Cardiac muscle cell (in vitro differentiated cells and primary cell): ENCODE measurements around the gene PIK3IP1. TPM values are rescaled to one million over a fixed set of nuclear protein-coding genes. Genes with fewer than 3 reads are reported as not detected.

Source experiments
- DNase-seq, 2 donors: peaks; one replicate each; pipeline versions ENCODE4 v3.0.0 to v3.0.0-alpha.2; 2010 to 2017; ENCODE audit warnings: low read depth in 1 of 2, low spot score in 1 of 2
- H3K27ac ChIP-seq: fragments of 200-600 bp; sonication (generic); 2 replicates; pipeline ENCODE4 v1.5.1; 2016
- H3K27me3 ChIP-seq: fragments of 200-600 bp; sonication (generic); 2 replicates; pipeline ENCODE4 v1.6.0; 2016; ENCODE audit warnings: control low read depth
- H3K36me3 ChIP-seq: fragments of 200-600 bp; sonication (generic); 2 replicates; pipeline ENCODE4 v1.5.1; 2016; ENCODE audit warnings: control low read depth
- H3K4me1 ChIP-seq: fragments of 200-600 bp; sonication (generic); 2 replicates; pipeline ENCODE4 v1.8.1; 2017; ENCODE audit warnings: low read depth, mild to moderate bottlenecking, mixed run types
- H3K4me3 ChIP-seq: fragments of 200-600 bp; sonication (generic); 2 replicates; pipeline ENCODE4 v1.5.1; 2016; ENCODE audit warnings: mild to moderate bottlenecking
- H3K9me3 ChIP-seq: fragments of 200-600 bp; sonication (generic); 2 replicates; pipeline ENCODE4 v1.5.1; 2017; ENCODE audit warnings: low read depth, mild to moderate bottlenecking, control low read depth
- CTCF ChIP-seq: IDR thresholded peaks from 2 replicates; pipeline ENCODE4 v1.5.1; 2012; ENCODE audit warnings: low read depth, mild to moderate bottlenecking, low read length
- polyA plus RNA-seq: library from polyadenylated mRNA; unstranded; fragments of >200 nt; fragmentation: Nextera tagmentation; extraction: Ambion mirVana; gene quantifications from 2 replicates; pipeline ENCODE4 v1.2.1, GENCODE V29; 2016
- total RNA-seq: library from RNA; depleted of rRNA; stranded (reverse); fragments of >200 nt; gene quantifications from 2 replicates; pipeline ENCODE4 v1.2.3, GENCODE V29; 2016

Gene PIK3IP1
- total and polyA plus RNA-seq, 2 experiments from 2014 or later, result 7.2 to 12.0 TPM

- no peak for TF ChIP-seq CTCF
- Histone ChIP-seq H3K27me3 (no peaks in the 10 kb centered on the region), H3K4me1 (no peaks in the 10 kb centered on the region), H3K36me3 (no peaks in the 10 kb centered on the region), H3K9me3 (no peaks in the 10 kb centered on the region), H3K27ac (no peak overlapping the region), H3K4me3 (no peak overlapping the region)
- no peak for DNase-seq
Measured at GRCh38 chr22:31305194-31305593, 12.9 kb upstream of the PIK3IP1 start.

DNA sequence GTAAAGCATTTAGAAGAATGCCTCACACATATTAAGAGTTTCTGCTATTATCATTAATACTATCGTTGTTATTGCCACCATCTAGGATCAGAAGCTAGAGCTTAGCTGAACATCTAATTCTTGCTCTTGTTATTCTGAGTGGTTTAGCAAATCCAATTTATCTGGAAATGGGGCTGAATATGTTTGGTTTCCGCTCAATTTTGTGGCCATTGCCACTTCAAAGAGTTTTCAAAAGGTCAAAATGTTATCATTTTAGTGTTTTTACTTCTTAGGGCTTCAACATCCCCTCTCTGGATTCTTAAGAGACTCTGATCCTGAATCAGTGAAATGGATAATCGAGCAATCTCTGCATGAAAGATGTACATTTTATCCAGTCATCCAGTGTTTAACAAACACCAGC lies 10.2 kb upstream of the PIK3IP1 start:
- TF ChIP-seq CTCF, result no peak
- Histone ChIP-seq H3K4me3 (no peak overlapping the region), H3K4me1 (no peaks in the 10 kb centered on the region), H3K36me3 (no peaks in the 10 kb centered on the region), H3K27ac (no peak overlapping the region), H3K27me3 (no peaks in the 10 kb centered on the region), H3K9me3 (no peaks in the 10 kb centered on the region)
- no peak for DNase-seq

GRCh38 chr22:31302006-31302405 lies 9.7 kb upstream of the PIK3IP1 start:
- H3K4me3 ChIP-seq, result no peak overlapping the region
- no peak for DNase-seq
- H3K4me1 ChIP-seq, result no peaks in the 10 kb centered on the region
- H3K27me3 ChIP-seq, result no peaks in the 10 kb centered on the region
- no peaks in the 10 kb centered on the region for H3K9me3 ChIP-seq
- no peak overlapping the region for H3K27ac ChIP-seq
- TF ChIP-seq CTCF, result no peak
- H3K36me3 ChIP-seq, result no peaks in the 10 kb centered on the region

- TF ChIP-seq CTCF, result no peak
Measured at GRCh38 chr22:31300896-31301295, 8.6 kb upstream of the PIK3IP1 start.

DNA sequence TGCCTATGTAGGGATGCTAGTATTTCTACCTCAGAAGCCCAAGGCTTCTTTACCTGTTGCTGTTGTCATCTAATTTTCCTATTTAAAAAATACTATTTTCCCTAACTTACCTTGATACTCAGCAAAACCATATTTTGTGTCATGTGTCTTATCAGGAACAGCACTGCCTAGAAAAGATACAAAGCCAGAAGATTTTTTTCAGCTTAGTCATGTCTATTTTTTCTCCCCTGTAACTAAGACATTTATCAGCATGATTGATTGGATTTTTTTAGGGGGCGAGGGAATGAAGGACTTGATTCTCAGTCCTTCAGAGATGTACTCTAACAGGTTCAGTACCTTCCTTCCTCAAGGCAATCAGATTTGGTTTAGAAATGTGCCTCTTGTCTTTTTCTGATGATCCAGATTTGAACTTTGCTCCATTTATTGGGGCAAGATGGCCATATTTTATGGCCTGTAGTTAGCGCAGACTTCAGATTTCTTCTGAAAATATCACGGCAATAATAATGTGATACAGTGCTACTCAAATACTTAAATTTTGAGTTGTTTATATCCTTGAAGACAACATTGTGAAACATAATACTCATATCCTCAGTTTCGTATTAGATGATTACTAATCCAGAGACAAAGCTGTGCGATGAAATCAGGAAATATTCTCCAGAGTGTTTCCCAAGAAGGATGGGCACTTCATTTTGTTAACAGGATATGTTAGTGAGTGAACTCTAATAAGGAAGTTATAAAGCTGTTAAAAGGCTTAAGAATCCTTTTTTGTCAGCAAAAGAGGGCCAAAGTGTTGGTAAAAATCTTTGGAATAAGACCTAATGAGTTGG lies 3.8 kb upstream of the PIK3IP1 start:
- Histone ChIP-seq H3K9me3 (no peaks in the 10 kb centered on the region), H3K4me3 (no peak overlapping the region), H3K27me3 (no peaks in the 10 kb centered on the region), H3K4me1 (peaks cover 13% of the 10 kb centered on the region), H3K27ac (peak overlapping the region; percentile 20), H3K36me3 (no peaks in the 10 kb centered on the region)
- TF ChIP-seq CTCF, result no peak
- DNase-seq, result peak in 1 of 2 donors; percentile 58

More at GRCh38 chr22:31300896-31301295, 8.6 kb upstream of the PIK3IP1 start:
- H3K27ac ChIP-seq, result no peak overlapping the region
- peaks cover under 1% of the 10 kb centered on the region for H3K4me1 ChIP-seq
- H3K9me3 ChIP-seq, result no peaks in the 10 kb centered on the region
- no peak overlapping the region for H3K4me3 ChIP-seq
- no peaks in the 10 kb centered on the region for H3K27me3 ChIP-seq
- DNase-seq, result no peak
- H3K36me3 ChIP-seq, result no peaks in the 10 kb centered on the region
